Breast epithelium (tissue), 3 donors: ENCODE data around the gene UNC45A.

Experiments used
- CTCF ChIP-seq, 3 donors: fragments of 450-650 bp; IDR thresholded peaks; one replicate each; pipeline ENCODE4 v1.5.1; 2016 to 2017; ENCODE audit warnings: antibody characterized with exemption in 3 of 3, mild to moderate bottlenecking in 3 of 3, moderate library complexity in 3 of 3
- POLR2A ChIP-seq: fragments of 450-650 bp; IDR thresholded peaks from one replicate; pipeline ENCODE4 v1.6.1; 2016; ENCODE audit warnings: antibody characterized with exemption, mild to moderate bottlenecking, moderate library complexity
- POLR2AphosphoS5 ChIP-seq, 3 donors: sonication (generic); formaldehyde crosslinking; IDR thresholded peaks; one replicate each; pipeline ENCODE4 v1.6.1; 2017; ENCODE audit warnings: antibody characterized with exemption in 3 of 3

DNA sequence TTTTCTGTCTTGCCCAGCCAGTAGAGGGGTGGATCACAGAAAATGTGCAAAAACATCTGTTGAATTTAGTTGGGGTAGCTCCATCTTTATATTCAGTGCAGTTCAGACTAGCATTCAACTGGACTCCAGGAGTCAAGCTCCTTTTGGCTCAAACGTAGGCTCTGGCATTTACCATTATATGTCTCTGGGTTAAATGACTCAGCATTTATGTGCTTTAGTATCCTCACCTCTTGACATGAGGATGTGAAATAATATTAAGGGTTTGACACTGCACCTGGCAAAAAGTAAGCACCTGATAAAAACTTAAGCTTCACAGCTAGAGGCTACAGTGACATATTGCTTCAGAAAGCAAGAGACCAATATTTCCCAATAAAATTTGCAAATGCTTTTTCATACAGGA, 44.5 kb downstream of the UNC45A start:
- TF ChIP-seq POLR2A (no peak), CTCF (IDR thresholded peaks at IDR 0.05) (no peak), POLR2AphosphoS5 (IDR thresholded peaks at IDR 0.05) (no peak)
